A673 (cell line): ENCODE data around the gene KIF3A. TPM values are rescaled to one million over a fixed set of nuclear protein-coding genes. Genes with fewer than 3 reads are reported as not detected.

Source experiments
- BruUV-seq: library from RNA; stranded (reverse); fragments of 400-500 nt; replicated peaks from 2 replicates; lab custom pipeline; 2021; lab: Mats Ljungman, UMichigan
- CTCF ChIA-PET: fragments of 300-600 bp; sonication (Branson Sonifier 250); formaldehyde crosslinking; loops from one replicate; lab custom pipeline; 2022; ENCODE audit warnings: antibody characterized with exemption; lab: Charles Lee
- POLR2A ChIA-PET: fragments of 300-600 bp; sonication (Branson Sonifier 250); formaldehyde crosslinking; loops from one replicate; lab custom pipeline; 2022; ENCODE audit warnings: antibody characterized with exemption; ENCODE audit not compliant: low non-redundant PET; lab: Charles Lee
- DNase-seq: peaks from one replicate; pipeline ENCODE4 v3.0.0-alpha.2; 2015; ENCODE audit warnings: low spot score
- H3K27ac ChIP-seq: fragments of 200-600 bp; sonication (generic); 2 replicates; pipeline ENCODE4 v1.5.1; 2016; ENCODE audit warnings: mixed run types, low read depth, mild to moderate bottlenecking, mixed read lengths, antibody characterized with exemption, low read length; ENCODE audit not compliant: poor library complexity, severe bottlenecking
- H3K27me3 ChIP-seq: fragments of 200-600 bp; sonication (generic); replicated peaks from 2 replicates; pipeline ENCODE4 v1.6.1; 2017; ENCODE audit warnings: mixed run types, low read depth, mild to moderate bottlenecking, mixed read lengths, antibody characterized with exemption, low read length; ENCODE audit not compliant: insufficient read depth, poor library complexity
- H3K36me3 ChIP-seq: fragments of 200-600 bp; sonication (generic); 2 replicates; pipeline ENCODE4 v1.6.1; 2016; ENCODE audit warnings: mixed run types, mild to moderate bottlenecking, mixed read lengths, antibody characterized with exemption, low read length; ENCODE audit not compliant: insufficient read depth, poor library complexity, severe bottlenecking
- H3K4me1 ChIP-seq: fragments of 200-600 bp; sonication (generic); 2 replicates; pipeline ENCODE4 v1.6.1; 2017; ENCODE audit warnings: mixed run types, mild to moderate bottlenecking, mixed read lengths, antibody characterized with exemption, low read length; ENCODE audit not compliant: insufficient read depth, poor library complexity, severe bottlenecking
- H3K4me3 ChIP-seq: fragments of 200-600 bp; sonication (generic); 2 replicates; pipeline ENCODE4 v1.5.1; 2016; ENCODE audit warnings: low read depth, mixed run types, mild to moderate bottlenecking, mixed read lengths, low read length; ENCODE audit not compliant: poor library complexity, severe bottlenecking
- H3K9me3 ChIP-seq: fragments of 200-600 bp; sonication (generic); 2 replicates; pipeline ENCODE4 v1.6.1; 2016; ENCODE audit warnings: mixed run types, low read depth, mild to moderate bottlenecking, mixed read lengths, antibody characterized with exemption, low read length; ENCODE audit not compliant: poor library complexity, severe bottlenecking
- EZH2 ChIP-seq: fragments of 200-600 bp; sonication (generic); IDR thresholded peaks from 2 replicates; pipeline ENCODE4 v1.6.1; 2017; ENCODE audit warnings: borderline replicate concordance, low read depth, mild to moderate bottlenecking, mixed read lengths, antibody characterized with exemption, low read length; ENCODE audit not compliant: poor library complexity, severe bottlenecking
- intact Hi-C: fragments of 100-400 bp; cut with micrococcal nuclease; formaldehyde crosslinking; loops from one replicate; pipeline ENCODE4 v1.10.0; 2022; ENCODE audit not compliant: unreplicated experiment
- total RNA-seq: library from RNA; stranded (reverse); gene quantifications from 2 replicates; pipeline ENCODE4 v1.2.3, GENCODE V29; 2021
- TF ChIP-seq, protein P1 (sequence below): fragments of 300-800, 200-600 bp; sonication (generic); conservative IDR thresholded peaks from 2 replicates; pipeline ENCODE4 v1.5.1; 2017; ENCODE audit warnings: low read depth, mild to moderate bottlenecking, antibody characterized with exemption, low read length, moderate library complexity, mixed read lengths

Gene KIF3A
- total RNA-seq, 1 experiment from 2014 or later = 19.1 TPM

GRCh38 chr5:132662004-132662401, 75.3 kb downstream of the KIF3A start:
- TF ChIP-seq, protein P1, sequence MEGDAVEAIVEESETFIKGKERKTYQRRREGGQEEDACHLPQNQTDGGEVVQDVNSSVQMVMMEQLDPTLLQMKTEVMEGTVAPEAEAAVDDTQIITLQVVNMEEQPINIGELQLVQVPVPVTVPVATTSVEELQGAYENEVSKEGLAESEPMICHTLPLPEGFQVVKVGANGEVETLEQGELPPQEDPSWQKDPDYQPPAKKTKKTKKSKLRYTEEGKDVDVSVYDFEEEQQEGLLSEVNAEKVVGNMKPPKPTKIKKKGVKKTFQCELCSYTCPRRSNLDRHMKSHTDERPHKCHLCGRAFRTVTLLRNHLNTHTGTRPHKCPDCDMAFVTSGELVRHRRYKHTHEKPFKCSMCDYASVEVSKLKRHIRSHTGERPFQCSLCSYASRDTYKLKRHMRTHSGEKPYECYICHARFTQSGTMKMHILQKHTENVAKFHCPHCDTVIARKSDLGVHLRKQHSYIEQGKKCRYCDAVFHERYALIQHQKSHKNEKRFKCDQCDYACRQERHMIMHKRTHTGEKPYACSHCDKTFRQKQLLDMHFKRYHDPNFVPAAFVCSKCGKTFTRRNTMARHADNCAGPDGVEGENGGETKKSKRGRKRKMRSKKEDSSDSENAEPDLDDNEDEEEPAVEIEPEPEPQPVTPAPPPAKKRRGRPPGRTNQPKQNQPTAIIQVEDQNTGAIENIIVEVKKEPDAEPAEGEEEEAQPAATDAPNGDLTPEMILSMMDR = no peak
- no peak for TF ChIP-seq EZH2
- no peak for DNase-seq
- H3K4me3 ChIP-seq = no peak overlapping the region
- no peaks in the 10 kb centered on the region for H3K27me3 ChIP-seq
- H3K36me3 ChIP-seq = no peaks in the 10 kb centered on the region
- no TSS peak for BruUV-seq
- ChIA-PET CTCF (no interaction called here), POLR2A (no interaction called here)
- H3K27ac ChIP-seq = no peak overlapping the region
- peaks cover 6% of the 10 kb centered on the region for H3K4me1 ChIP-seq
- H3K9me3 ChIP-seq = no peaks in the 10 kb centered on the region
- intact Hi-C loops = no loop called here

DNA sequence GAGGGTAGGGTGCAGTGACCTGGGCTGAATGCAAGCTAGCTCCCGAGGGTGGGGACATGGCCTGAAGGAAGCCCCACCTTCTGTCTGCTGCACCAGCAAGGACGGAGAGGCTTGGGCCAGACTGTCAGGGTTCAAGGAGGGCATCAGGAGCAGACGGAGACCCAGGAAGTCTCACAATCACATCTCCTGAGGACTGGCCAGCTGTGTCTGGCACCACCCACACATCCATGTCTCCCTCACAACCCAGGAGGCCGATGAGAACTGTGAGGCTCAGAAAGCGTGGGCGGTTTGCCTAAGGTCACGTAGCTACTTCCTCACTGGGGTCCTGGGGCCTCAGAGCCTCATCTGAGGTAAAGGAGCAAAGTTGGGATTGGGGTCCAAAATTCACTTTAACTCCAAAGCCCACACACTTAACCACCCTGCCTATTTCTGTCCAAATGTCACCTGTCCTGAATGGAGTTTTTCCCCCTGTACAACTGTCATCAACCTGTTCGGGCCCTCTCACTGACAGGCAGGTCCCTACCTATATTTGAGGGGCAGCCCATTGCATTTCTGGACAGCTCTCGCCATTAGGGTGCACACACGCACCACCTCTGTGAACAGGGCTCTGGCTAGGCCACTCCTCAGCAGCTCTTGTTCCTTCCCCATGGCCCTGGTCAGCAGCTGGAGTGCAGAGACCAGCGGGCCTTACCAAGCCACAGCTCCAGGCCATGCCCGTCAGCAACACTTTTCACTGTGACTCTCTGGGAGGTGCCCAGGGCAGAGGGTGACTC, 75.9 kb downstream of the KIF3A start:
- Histone ChIP-seq H3K9me3 (no peaks in the 10 kb centered on the region), H3K27ac (no peak overlapping the region), H3K4me1 (peaks cover 6% of the 10 kb centered on the region), H3K4me3 (no peak overlapping the region), H3K27me3 (no peaks in the 10 kb centered on the region), H3K36me3 (no peaks in the 10 kb centered on the region)
- CTCF ChIA-PET = no interaction called here
- no peak for DNase-seq
- BruUV-seq = no TSS peak
- no peak for TF ChIP-seq EZH2
- TF ChIP-seq, protein P1 = no peak
- intact Hi-C loops = no loop called here
- POLR2A ChIA-PET = no interaction called here

- H3K4me1 ChIP-seq = peaks cover 10% of the 10 kb centered on the region
- BruUV-seq = no TSS peak
Measured at GRCh38 chr5:132659598-132660493, 77.5 kb downstream of the KIF3A start.

More at GRCh38 chr5:132659598-132660493, 77.5 kb downstream of the KIF3A start:
- ChIA-PET CTCF (no interaction called here), POLR2A (no interaction called here)
- H3K27me3 ChIP-seq = no peaks in the 10 kb centered on the region
- no peak for DNase-seq
- no peaks in the 10 kb centered on the region for H3K9me3 ChIP-seq
- H3K4me3 ChIP-seq = no peak overlapping the region
- intact Hi-C loops = no loop called here
- no peak overlapping the region for H3K27ac ChIP-seq
- TF ChIP-seq, protein P1 = no peak
- TF ChIP-seq EZH2 = no peak
- H3K36me3 ChIP-seq = no peaks in the 10 kb centered on the region
